Endometrium (tissue), 2 donors: Measurements from ENCODE around the gene NELL1.

Experiments
- FAIRE-seq: peaks from 2 replicates; lab custom pipeline; 2012; peaks lifted over from hg19 to GRCh38; lab: Jason Lieb, UNC
- donor health status: control.
- donor health status: control.

Gene NELL1

DNA sequence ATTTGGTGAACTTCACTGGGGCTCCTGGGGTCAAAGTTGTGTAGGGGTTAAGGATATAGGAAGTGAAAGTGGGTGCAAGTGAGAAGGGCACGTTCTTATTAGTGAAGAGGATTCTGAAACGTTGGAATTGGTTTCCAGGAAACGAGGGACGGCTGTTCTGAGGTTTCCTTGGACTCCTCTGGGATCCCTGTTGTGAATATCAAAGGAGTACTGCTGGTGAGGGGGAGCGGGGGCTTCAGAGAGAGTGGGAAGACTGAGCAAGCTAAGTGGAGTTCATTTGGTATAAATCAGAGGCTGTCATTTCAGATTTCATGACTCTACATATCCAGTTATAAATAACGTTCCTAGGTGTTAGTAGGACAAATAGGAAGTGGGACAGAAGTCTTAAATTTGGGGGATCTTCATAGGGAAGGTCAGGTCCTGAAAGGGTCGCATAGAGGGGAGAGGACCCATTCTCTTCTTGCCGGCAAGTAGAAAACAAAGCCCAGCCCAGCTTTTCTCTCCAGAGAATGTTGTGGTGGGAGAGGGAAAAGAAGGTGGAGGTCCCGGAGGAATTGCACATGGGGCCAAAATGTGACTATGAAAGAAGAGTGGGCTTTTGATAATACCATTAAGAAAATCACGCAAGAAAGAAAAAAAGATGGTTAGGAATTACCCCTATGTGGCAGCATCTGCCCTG lies 1.1 kb upstream of the NELL1 start:
- FAIRE-seq, result no peak

DNA sequence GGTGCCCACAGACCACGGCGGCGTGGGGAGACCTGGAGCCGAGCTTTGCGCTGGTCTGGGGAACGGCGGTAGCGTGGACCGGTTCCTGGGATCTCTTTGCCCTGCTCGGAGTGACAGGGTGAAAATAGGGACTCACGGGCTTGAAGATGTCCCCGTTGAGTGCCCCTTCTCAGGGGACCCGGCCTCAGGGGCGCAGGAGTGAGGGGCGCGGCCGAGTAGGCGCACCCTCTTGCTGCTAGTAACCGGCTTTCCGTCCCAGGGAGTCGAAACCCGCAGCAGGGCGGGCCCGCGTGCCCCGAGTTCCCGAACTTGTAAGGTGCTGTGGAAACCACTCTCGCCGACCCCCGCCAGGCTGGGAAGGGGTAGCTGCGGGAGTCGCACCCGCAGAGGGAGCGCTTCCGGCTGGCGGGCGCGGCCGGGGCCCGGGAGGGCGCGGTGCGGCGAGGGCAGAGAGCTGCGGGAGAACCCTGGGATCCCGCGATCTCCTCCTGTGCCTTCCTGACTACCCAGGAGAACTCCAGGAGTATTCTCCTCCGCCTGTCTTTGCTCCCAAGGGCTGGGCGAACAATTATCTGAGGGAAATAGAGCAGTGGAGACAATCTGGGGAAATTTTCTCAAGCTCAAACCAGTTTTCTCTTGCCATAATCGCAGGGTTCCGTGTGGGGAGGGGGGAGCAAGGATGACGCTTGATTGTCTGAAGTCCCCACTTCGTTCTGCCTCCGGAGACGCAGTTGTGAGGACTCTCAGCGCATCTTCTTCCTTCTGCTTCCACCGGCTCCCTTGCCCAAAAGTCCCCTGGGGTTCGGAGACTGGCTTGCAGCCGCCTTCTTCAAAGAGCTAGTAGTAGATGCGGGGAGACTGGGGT lies 666 bp downstream of the NELL1 start:
- no peak for FAIRE-seq

DNA sequence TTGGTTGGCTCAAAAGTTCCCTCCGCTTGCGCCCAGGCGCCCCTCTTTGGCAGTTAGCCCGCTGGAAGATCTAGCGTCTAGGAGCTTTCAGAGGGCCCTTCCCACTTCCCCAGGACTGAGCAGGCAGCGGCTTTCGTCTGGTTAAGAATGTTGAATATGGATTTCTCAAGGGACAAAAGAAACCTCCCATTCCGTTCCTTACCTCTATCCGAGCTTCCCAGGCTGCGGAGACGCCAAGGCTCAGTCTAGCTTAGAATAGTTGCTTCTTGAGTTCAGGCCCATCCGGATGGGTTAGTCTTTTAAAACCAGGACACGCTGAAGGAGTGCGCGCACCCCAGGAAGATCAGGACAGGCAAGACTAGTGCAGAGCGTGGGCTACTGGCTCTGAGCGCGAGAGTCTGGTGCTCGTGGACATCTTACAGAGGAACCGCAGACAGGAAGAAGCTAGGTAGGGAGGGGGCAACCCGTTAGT lies 1.6 kb downstream of the NELL1 start:
- FAIRE-seq, result no peak

DNA sequence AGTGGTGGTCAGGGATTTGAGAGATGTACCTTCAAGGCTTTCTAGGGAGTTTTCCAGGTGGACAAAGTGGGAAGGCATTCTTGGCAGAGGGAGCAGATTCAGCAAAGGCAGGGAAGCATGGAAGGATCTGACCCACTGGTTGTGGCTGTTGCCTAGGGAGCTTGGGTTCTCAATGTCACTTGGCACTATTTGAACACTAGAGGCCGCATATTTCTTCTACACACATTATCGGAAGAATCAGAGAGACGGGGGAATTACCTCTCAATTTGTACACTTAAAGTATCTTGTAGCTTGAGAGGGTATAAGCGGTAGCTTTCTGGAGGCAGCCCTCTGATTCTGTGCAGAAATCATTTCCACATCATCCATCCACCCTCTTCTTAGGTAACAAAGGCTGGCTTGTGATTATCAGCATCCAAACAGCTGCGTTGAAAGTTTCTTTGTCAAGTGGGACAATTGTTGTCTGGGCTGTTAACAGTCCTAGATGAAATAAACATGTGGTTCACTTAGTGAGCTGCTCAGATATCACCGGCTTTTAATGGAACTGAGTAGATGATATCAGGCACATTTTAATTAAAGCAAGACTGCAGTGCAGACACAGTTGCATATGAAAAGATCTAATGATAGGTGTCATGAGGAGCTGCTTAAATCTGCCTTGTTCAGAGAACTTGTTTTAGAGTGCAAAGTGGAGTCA lies 2.6 kb downstream of the NELL1 start:
- no peak for FAIRE-seq

DNA sequence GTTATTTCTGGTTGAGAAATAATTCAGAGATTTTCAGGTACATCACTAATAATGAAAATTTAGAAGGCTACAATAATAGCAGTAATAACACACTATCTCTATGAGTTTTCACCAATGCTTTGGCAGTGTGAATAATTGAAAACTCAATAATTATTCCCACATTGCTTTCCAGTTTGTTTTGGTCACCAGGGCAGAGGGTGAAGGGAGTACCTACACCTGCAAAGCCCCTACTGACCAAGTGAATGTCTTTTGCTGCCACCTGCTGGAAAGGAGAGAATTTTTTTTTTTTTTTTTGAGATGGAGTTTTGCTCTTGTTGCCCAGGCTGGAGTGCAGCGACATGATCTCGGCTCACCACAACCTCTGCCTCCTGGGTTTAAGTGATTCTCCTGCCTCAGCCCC lies 3.2 kb downstream of the NELL1 start:
- no peak for FAIRE-seq

DNA sequence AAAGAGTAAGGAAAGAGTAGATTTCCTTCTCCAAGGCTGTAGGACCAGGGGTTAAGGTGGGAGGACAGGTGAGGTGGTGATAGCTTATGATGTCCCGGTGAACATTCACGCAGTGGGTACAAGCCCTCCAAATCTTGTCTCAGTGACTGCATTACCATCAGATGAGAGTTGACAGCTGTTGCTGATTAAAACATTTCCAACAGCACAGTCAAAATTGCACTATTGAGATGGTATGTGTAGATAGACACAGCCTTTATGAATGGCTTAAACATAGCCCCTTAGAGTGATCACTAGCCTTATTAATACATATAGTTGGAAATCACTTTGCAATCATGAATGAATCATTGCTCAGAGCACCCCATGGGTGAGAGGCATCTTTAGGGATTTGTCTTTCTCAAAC lies 7.3 kb downstream of the NELL1 start:
- FAIRE-seq, result no peak

DNA sequence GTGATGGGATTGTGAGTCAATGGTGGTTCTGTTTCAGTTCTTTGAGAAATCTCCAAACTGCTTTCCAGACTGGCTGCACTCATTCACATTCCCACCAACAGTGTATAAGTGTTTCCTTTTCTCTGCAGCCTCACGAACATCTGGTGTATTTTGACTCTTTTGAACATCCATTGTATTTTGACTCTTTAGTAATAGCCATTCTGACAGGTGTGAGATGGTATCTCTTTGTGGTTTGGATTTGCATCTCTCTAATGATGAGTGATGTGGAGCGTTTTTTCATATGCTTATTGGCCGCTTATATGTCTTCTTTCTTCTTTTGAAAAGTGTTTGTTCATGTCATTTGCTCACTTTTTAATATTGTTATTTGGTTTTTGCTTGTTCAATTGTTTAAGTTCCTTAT lies 19.4 kb downstream of the NELL1 start:
- no peak for FAIRE-seq

DNA sequence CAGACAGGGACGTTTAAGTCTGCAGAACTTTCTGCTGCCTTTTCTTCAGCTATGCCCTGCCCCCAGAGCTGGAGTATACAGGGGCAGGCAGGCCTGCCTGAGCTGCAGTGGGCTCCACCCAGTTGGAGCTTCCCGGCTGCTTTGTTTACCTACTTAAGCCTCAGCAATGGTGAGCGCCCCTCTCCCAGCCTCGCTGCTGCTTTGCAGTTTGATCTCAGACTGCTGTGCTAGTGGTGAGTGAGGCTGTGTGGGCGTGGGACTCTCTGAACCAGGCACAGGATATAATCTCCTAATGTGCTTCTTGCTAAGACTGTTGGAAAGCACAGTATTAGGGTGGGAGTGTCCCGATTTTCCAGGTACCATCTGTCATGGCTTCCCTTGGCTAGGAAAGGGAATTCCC lies 38.5 kb downstream of the NELL1 start:
- FAIRE-seq, result no peak

DNA sequence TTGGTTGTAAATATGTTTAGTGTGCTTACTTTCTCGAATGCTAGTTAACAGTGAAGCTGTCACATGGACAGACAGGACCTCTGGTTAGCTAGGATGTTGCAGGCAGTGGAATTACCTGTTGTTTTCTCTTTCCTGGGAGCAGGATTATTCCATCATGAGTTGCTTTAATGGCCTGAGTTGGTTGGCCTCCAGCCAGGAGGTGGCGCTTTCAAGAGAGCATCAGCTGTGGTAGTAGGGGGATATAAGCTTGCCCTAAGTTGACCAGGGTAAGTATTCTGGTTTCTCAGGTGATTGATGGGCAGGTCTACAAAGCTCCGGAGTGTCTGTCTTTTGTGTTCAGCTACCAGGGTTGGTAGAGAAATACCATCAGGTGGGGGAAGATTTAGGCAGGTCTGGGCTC lies 43.5 kb downstream of the NELL1 start:
- FAIRE-seq, result no peak

DNA sequence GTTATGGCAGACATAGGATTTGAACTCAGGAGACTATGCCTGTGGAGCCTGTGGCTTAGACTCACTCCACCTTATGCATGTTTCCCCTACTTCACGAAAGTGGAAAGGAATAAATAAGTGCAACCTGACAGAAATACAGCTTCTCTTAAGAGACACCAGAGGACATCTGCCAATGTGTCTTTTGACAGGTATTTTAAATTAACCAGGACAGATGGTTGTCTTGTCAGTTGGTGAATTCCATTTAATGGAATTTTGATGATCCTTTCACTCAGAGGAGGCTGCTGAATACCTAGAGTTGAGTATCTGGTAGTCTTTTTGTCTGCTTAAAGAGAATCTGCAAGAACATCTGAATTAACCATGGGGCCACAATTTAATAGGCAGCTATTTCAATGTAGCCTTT lies 46.1 kb downstream of the NELL1 start:
- no peak for FAIRE-seq

DNA sequence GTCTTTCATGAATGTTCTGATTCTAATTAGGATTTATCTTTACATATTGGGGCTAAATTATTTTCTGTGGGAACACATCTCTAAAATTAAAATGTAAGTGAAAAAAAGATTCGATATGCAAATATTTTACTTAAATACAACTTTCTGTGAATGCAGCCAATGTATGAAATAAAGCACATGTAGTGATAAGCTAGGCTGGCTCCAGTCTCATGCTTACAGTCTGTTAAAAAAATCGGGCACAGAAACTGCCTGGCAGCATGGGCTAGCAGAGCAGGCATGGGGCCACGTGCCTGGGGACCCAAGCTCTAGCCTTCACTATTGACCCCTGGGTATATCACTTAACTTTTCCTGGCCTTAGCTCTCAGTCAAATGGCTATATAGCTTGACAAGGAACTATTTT lies 46.5 kb downstream of the NELL1 start:
- no peak for FAIRE-seq

DNA sequence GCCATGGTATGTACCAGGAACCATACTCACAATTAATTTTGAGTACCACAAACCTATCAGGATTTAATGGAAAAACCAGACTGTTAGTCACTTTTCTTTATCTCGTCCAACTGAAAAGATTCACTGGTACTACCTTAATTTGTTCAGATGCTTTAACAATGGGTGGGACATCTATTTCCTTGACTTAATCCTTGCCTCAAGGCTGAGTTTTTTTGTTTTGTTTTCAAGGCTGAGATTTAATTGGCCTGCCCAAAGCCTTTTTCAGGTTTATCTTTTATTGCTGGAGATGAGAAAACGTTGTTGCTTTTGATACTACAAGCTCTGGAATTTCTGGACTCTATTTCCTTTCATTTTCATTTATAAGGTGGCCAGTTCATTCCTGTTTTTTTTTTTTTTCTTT lies 50.4 kb downstream of the NELL1 start:
- FAIRE-seq, result no peak

DNA sequence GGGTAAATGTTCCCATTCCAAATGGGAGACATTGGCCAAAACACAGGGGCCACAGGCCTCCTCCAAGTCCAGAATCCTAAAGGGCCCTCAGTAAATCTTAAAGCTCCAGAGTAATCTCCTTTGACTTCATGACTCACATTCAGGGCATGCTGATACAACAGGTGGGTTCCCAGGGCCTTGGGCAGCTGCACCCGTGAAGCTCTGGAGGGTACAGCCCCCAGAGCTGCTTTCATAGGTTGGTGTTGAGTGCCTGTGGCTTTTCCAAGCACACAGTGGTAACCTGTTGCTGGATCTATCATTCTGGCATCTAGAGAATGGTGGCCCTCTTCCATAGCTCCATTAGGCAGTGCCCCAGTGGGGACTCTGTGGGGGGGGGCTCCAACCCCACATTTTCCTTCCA lies 54.0 kb downstream of the NELL1 start:
- FAIRE-seq, result no peak

DNA sequence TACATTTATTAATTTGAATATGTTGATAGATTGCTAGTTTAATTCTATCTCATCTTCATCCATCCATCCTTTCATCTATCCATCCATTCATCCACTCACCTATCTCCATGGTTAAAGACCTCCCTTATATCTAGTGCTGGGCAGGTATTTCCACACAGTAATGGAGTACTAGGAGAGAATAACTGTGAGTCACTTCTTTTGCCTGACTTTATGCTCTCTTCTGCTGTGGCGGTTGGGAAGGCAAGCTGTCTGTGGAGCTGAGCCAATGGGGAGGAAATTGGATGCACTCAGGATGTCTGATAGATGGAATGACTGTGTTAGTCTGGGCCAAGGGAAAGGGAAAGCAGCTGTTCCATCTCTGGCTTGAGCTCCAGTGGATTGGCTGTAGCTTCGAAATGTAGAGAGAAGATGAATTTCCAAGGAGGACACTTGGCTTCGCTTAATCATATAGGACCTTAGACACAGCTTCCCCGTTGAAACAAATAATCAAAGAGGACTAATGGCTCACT lies 60.3 kb downstream of the NELL1 start:
- no peak for FAIRE-seq

DNA sequence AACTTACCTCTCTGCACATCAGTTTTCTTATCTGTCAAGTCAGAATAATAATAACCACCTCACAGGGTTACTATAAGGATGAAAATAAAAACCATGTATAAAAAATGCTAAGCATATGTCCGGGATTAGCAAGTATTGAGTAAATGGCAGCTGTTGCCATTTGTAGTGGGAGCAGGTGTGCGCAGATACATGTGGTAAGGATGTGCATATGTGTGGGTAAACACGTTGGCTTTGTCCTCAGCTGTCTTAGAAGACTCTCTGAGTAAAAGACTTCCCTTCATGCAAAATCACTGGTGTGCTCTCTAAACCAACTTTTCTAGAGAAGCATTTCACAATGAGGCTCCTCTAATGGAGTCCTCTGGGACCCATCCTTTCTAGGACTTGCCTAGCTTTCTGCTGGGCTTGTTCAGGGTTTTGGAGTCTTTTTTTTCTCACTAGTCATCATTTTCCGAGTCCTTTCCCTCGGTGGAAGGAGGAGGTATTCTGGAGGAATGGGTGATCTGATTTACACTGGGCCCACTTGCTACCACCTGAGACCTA lies 62.4 kb downstream of the NELL1 start:
- FAIRE-seq, result no peak

DNA sequence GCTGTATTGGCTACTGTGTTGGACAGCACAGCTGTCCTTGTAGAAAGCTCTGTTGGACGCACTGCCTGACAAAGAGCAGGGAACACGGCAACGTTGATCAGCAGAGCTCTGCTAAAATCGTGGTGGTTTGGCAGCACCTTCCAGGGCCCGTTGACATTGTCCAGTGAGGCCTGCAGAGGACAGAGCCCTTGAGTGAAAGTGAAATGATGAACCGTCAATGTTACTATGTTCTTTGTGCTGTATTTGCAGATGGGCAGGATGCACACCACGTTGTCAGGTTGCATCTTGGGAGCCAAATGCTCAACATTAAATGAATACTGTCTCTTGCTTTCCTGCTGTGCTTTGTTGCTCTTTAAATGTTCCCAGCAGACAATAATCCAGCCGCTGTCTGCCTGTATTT lies 69.7 kb downstream of the NELL1 start:
- no peak for FAIRE-seq

DNA sequence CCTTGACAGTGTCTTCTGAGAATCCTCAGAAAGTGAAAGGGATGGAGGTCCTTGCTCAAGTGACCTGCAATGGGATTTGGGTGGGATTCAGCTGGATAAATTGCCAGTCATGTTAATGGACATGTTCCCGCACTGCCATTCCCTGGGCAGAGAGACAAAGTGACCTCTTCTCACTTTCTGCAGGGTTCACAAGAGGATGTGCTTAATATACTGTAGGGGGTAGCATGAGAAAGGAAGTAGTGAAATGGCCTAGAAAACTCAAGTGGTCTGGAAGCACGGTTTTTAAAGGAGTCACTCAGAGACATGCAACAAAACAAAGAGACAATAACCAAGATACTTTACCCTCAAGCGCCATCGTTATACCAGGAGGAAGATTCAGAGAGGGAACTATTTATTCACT lies 70.2 kb downstream of the NELL1 start:
- FAIRE-seq, result no peak

DNA sequence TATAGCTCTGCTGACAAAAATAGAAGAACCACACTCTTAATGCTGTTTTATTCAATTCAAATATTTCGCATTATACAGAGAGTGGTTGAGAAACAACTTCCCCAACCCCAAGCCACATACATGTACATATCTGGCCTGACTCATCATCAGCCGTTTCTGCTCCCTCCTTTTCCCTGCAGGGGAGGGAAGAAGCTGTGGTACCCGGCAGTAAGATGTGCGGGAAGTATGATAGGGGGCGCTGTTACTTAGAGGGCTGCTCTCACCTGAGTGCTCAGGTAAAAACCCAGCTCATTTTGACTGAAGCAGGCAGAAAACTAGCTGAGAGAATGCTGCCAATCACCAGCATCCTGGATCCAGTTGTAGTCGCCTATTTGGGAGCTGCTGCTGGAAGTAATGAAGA lies 85.5 kb downstream of the NELL1 start:
- no peak for FAIRE-seq

DNA sequence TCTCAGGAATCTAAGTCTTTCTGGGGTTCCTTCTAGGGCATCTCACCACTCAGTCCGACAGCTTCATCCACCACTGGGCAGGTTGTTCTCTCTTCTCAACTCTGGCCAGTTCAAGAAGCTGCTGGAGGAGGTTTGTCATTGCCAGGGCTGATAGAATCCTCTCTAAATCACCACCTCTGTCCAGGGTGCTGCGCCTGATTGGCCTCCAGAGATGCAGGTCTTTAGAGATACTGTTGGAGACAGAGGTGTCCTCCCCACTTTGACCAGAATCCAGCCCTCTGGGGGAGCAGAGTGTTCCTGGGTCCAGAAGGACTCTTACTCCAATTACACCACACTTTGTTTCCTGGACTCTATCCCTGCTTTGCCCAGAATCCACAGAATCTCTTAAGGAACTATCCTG lies 90.2 kb downstream of the NELL1 start:
- FAIRE-seq, result no peak

DNA sequence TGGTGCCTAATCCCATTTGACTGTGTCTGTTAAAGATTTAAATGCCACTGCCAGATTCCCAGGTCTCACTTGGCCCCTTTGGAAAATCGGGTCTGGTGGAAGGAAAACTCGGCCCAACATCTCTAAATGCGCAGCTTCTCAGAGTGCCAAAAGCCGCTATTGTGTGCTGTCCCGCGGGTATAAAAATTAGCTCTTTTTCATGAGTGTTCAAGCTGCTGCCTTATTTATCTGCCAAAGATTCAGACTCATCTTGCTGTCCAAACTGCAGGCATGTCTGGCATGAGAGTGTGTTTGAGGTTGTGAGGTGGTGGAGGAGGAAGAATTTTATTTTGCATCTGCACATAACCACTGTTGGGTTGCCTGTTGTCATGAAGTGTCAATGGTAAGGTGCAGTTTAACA lies 91.4 kb downstream of the NELL1 start:
- FAIRE-seq, result no peak

DNA sequence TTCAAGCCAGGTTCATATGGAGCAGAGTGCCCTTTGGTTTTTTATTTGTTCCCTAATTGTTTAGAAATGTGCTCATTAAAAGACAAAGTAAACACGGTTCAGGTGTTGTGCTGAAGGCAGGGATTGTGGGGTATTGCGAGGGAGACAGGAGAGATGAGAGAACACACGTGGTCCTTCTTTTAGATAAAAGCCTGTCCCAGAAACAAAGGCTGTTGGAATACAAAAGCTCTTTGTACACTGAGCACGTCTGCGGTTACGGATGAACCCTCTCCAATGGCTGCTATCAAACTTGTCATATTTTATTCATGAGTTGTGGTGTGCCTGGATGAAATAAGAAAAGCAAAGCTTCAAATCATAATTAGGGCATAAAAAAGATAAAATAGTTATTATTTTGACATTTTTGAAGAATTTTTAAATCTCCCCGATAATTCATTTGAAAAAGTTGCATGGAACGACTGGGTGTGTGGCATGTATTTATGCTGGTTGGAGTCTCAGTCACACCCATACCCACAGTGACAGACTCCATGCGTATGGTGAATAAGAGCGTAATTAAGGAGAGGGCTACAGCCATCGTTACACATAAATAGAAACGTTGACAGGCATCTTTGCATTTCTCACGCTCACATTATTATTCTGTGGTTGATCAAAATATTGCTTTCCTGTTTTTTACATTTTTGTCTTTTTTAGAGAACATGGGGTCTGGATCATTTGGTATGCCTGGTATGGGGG lies 92.9 kb downstream of the NELL1 start:
- FAIRE-seq, result no peak

DNA sequence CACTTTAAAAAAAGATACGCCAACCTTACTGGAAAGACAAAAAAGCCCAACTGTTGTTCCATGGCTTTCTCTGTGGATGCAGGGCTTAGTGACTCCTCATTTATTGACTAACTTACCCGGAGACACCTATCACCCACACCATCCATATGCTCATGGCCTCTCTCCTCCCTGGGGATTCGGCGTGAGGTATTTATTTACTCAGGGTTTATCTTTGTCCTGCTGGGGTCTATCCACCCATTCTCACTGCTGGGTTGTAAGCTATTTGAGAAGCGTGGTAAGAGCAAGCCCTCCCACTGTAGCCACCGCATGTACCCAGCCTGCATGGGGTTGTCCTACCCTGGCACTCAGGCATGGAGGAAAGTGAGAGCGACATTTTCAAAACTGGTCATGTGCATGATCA lies 93.6 kb downstream of the NELL1 start:
- FAIRE-seq, result no peak
